GM18517 (cell line): ENCODE data around the gene SLC7A7.
A peak's percentile ranks its signal among the peaks of the same experiment; 100 is the strongest.
"Not testable (repeated sequence)": the region's sequence is repeated elsewhere in the genome, so short reads cannot be mapped to it uniquely, and the experiment has no call there.

Source experiments
- ATAC-seq: cut with Tn5 transposase; IDR thresholded peaks from one replicate; pipeline ENCODE4 v1.9.1; 2021; ENCODE audit warnings: mild to moderate bottlenecking, moderate library complexity; ENCODE audit not compliant: unreplicated experiment

Gene SLC7A7

GRCh38 chr14:22764382-22764781 lies 50.9 kb downstream of the SLC7A7 start:
- ATAC-seq: no peak

GRCh38 chr14:22761734-22762133 lies 53.5 kb downstream of the SLC7A7 start:
- ATAC-seq: no peak

GRCh38 chr14:22757972-22758650 lies 57.1 kb downstream of the SLC7A7 start:
- not testable (repeated sequence) for ATAC-seq

- no peak for ATAC-seq
Observed at GRCh38 chr14:22753586-22753985, 61.6 kb downstream of the SLC7A7 start.

GRCh38 chr14:22752422-22752821 lies 62.8 kb downstream of the SLC7A7 start:
- ATAC-seq: no peak

- ATAC-seq: no peak
Observed at GRCh38 chr14:22748631-22749068, 66.6 kb downstream of the SLC7A7 start.

GRCh38 chr14:22748206-22748605 lies 67.0 kb downstream of the SLC7A7 start:
- no peak for ATAC-seq

- ATAC-seq: no peak
Observed at GRCh38 chr14:22747769-22748168, 67.5 kb downstream of the SLC7A7 start.

GRCh38 chr14:22740020-22740419 lies 75.2 kb downstream of the SLC7A7 start:
- ATAC-seq: no peak

- ATAC-seq: no peak
Observed at GRCh38 chr14:22739423-22739822, 75.8 kb downstream of the SLC7A7 start.

GRCh38 chr14:22737052-22737451 lies 78.2 kb downstream of the SLC7A7 start:
- peak; percentile 79 for ATAC-seq

- not testable (repeated sequence) for ATAC-seq
Observed at GRCh38 chr14:22736384-22736783, 78.9 kb downstream of the SLC7A7 start.

GRCh38 chr14:22735096-22735495 lies 80.1 kb downstream of the SLC7A7 start:
- no peak for ATAC-seq

- ATAC-seq: no peak
Observed at GRCh38 chr14:22733829-22734228, 81.4 kb downstream of the SLC7A7 start.

GRCh38 chr14:22732062-22732461 lies 83.2 kb downstream of the SLC7A7 start:
- not testable (repeated sequence) for ATAC-seq

- no peak for ATAC-seq
Observed at GRCh38 chr14:22726012-22726411, 89.2 kb downstream of the SLC7A7 start.

- ATAC-seq: not testable (repeated sequence)
Observed at GRCh38 chr14:22725374-22725773, 89.9 kb downstream of the SLC7A7 start.

GRCh38 chr14:22724847-22725246 lies 90.4 kb downstream of the SLC7A7 start:
- ATAC-seq: not testable (repeated sequence)

- no peak for ATAC-seq
Observed at GRCh38 chr14:22723815-22724214, 91.4 kb downstream of the SLC7A7 start.
